Activated T-cell treated with anti-CD3 and anti-CD28 coated beads for 24 hours (primary cell): ENCODE results near the gene SLC16A10.
"Not testable (repeated sequence)": the region's sequence is repeated elsewhere in the genome, so short reads cannot be mapped to it uniquely, and the experiment has no call there.

ENCODE experiments used
- DNase-seq: peaks from one replicate; pipeline ENCODE4 v3.0.0-alpha.2; 2020; ENCODE audit warnings: low read depth

SLC16A10 gene

GRCh38 chr6:111219785-111220184 lies 132.5 kb downstream of the SLC16A10 start:
- no peak for DNase-seq

GRCh38 chr6:111220383-111221031 lies 133.2 kb downstream of the SLC16A10 start:
- DNase-seq = no peak

GRCh38 chr6:111221804-111222203 lies 134.5 kb downstream of the SLC16A10 start:
- DNase-seq = no peak

- no peak for DNase-seq
These were observed 135.0 kb downstream of the SLC16A10 start for GRCh38 chr6:111222341-111222740.

- no peak for DNase-seq
These were observed 140.8 kb downstream of the SLC16A10 start for GRCh38 chr6:111228094-111228493.

GRCh38 chr6:111230351-111231089 lies 143.2 kb downstream of the SLC16A10 start:
- DNase-seq = no peak

GRCh38 chr6:111231090-111231459 lies 143.8 kb downstream of the SLC16A10 start:
- no peak for DNase-seq

- no peak for DNase-seq
These were observed 150.5 kb downstream of the SLC16A10 start for GRCh38 chr6:111237852-111238251.

GRCh38 chr6:111238464-111239119 lies 151.3 kb downstream of the SLC16A10 start:
- no peak for DNase-seq

GRCh38 chr6:111239461-111239860 lies 152.2 kb downstream of the SLC16A10 start:
- no peak for DNase-seq

GRCh38 chr6:111242452-111242851 lies 155.1 kb downstream of the SLC16A10 start:
- no peak for DNase-seq

GRCh38 chr6:111243095-111243494 lies 155.8 kb downstream of the SLC16A10 start:
- DNase-seq = no peak

GRCh38 chr6:111248789-111249188 lies 161.5 kb downstream of the SLC16A10 start:
- no peak for DNase-seq

GRCh38 chr6:111250791-111251354 lies 163.6 kb downstream of the SLC16A10 start:
- DNase-seq = no peak

- DNase-seq = no peak
These were observed 165.4 kb downstream of the SLC16A10 start for GRCh38 chr6:111252726-111253125.

- DNase-seq = no peak
These were observed 166.9 kb downstream of the SLC16A10 start for GRCh38 chr6:111254004-111254778.

GRCh38 chr6:111254779-111255166 lies 167.5 kb downstream of the SLC16A10 start:
- no peak for DNase-seq

GRCh38 chr6:111255838-111256237 lies 168.5 kb downstream of the SLC16A10 start:
- not testable (repeated sequence) for DNase-seq

- no peak for DNase-seq
These were observed 169.3 kb downstream of the SLC16A10 start for GRCh38 chr6:111256646-111257045.

- no peak for DNase-seq
These were observed 170.7 kb downstream of the SLC16A10 start for GRCh38 chr6:111258010-111258409.

- DNase-seq = no peak
These were observed 171.3 kb downstream of the SLC16A10 start for GRCh38 chr6:111258615-111259088.
